Activated CD4-positive, CD25-positive, alpha-beta regulatory T cell treated with anti-CD3 and anti-CD28 coated beads, Interleukin-2, amount 50 U/mL, for 72 hours (primary cell): ENCODE results near the gene PPP1R12B.
"Not testable (repeated sequence)": the region's sequence is repeated elsewhere in the genome, so short reads cannot be mapped to it uniquely, and the experiment has no call there.

Experiments
- DNase-seq: peaks from one replicate; pipeline ENCODE4 v3.0.0; 2021

Gene PPP1R12B

GRCh38 chr1:202565890-202566602, 217.5 kb downstream of the PPP1R12B start:
- no peak for DNase-seq

- DNase-seq, result no peak
These were observed 219.2 kb downstream of the PPP1R12B start for GRCh38 chr1:202567738-202568137.

- DNase-seq, result no peak
These were observed 219.9 kb downstream of the PPP1R12B start for GRCh38 chr1:202568410-202568809.

- DNase-seq, result no peak
These were observed 220.3 kb downstream of the PPP1R12B start for GRCh38 chr1:202568826-202569225.

GRCh38 chr1:202569393-202570322, 221.2 kb downstream of the PPP1R12B start:
- no peak for DNase-seq

- DNase-seq, result no peak
These were observed 223.3 kb downstream of the PPP1R12B start for GRCh38 chr1:202571719-202572339.

GRCh38 chr1:202572867-202573266, 224.4 kb downstream of the PPP1R12B start:
- DNase-seq, result no peak

GRCh38 chr1:202575918-202576653, 227.6 kb downstream of the PPP1R12B start:
- no peak for DNase-seq

GRCh38 chr1:202576816-202577215, 228.3 kb downstream of the PPP1R12B start:
- no peak for DNase-seq

GRCh38 chr1:202577381-202577780, 228.9 kb downstream of the PPP1R12B start:
- no peak for DNase-seq

- no peak for DNase-seq
These were observed 229.6 kb downstream of the PPP1R12B start for GRCh38 chr1:202578001-202578504.

GRCh38 chr1:202578565-202578964, 230.1 kb downstream of the PPP1R12B start:
- no peak for DNase-seq

- DNase-seq, result no peak
These were observed 231.3 kb downstream of the PPP1R12B start for GRCh38 chr1:202579806-202580205.

GRCh38 chr1:202580619-202581018, 232.1 kb downstream of the PPP1R12B start:
- no peak for DNase-seq

- DNase-seq, result not testable (repeated sequence)
These were observed 233.9 kb downstream of the PPP1R12B start for GRCh38 chr1:202582350-202582749.

GRCh38 chr1:202584707-202585589, 236.4 kb downstream of the PPP1R12B start:
- DNase-seq, result no peak

GRCh38 chr1:202585590-202585933, 237.1 kb downstream of the PPP1R12B start:
- DNase-seq, result no peak

GRCh38 chr1:202586018-202586821, 237.7 kb downstream of the PPP1R12B start:
- no peak for DNase-seq

GRCh38 chr1:202586871-202587270, 238.4 kb downstream of the PPP1R12B start:
- DNase-seq, result no peak

- DNase-seq, result no peak
These were observed 239.5 kb downstream of the PPP1R12B start for GRCh38 chr1:202587859-202588485.
